ENCODE measurements around the gene OR4Q3. TPM values are rescaled to one million over a fixed set of nuclear protein-coding genes. Genes with fewer than 3 reads are reported as not detected.
"Not testable (repeated sequence)": the region's sequence is repeated elsewhere in the genome, so short reads cannot be mapped to it uniquely, and the experiment has no call there.

The OR4Q3 gene
- total RNA-seq, 1 experiment from 2014 or later = not detected

GRCh38 chr14:19773204-19773603 lies 29.8 kb downstream of the OR4Q3 start, which contains the start of gene OR4M1:
TSS of gene OR4M1 (plus strand) at chr14:19773504. CDS start at chr14:19780323, 6,819 bp downstream.
- not testable (repeated sequence) for H3K9ac ChIP-seq (ENCODE audit: low read length); H3K27me3 ChIP-seq (ENCODE audit: low read length); H3K36me3 ChIP-seq (ENCODE audit: insufficient read depth, low read length); H3K27ac ChIP-seq (ENCODE audit: low read length); H3K4me3 ChIP-seq (ENCODE audit: low read length); H4K20me1 ChIP-seq (ENCODE audit: insufficient read depth, low read depth, low read length); DNase-seq; H3K79me2 ChIP-seq (ENCODE audit: low read length); H3K4me2 ChIP-seq (ENCODE audit: low read depth, low read length, poor library complexity, severe bottlenecking); H2AFZ ChIP-seq (ENCODE audit: low read length); H3K4me1 ChIP-seq (ENCODE audit: low read length); H3K9me2 ChIP-seq (replicated peaks; ENCODE audit: insufficient read depth, low read length)
- H3K9me3 ChIP-seq (ENCODE audit: low read length) = peaks cover 58% of the 10 kb centered on the region

GRCh38 chr14:19775587-19775986 lies 32.2 kb downstream of the OR4Q3 start:
- H3K27me3 ChIP-seq (ENCODE audit: low read length) = no peaks in the 10 kb centered on the region
- H3K36me3 ChIP-seq (ENCODE audit: insufficient read depth, low read length) = no peaks in the 10 kb centered on the region
- DNase-seq = no peak
- H3K4me2 ChIP-seq (ENCODE audit: low read depth, low read length, poor library complexity, severe bottlenecking) = no peak overlapping the region
- no peaks in the 10 kb centered on the region for H3K79me2 ChIP-seq (ENCODE audit: low read length)
- peaks cover 63% of the 10 kb centered on the region for H3K9me3 ChIP-seq (ENCODE audit: low read length)
- no peak overlapping the region for H3K27ac ChIP-seq (ENCODE audit: low read length)
- no peaks in the 10 kb centered on the region for H3K4me1 ChIP-seq (ENCODE audit: low read length)
- no peak overlapping the region for H3K4me3 ChIP-seq (ENCODE audit: low read length)
- no peaks in the 10 kb centered on the region for H4K20me1 ChIP-seq (ENCODE audit: insufficient read depth, low read depth, low read length)
- no peak overlapping the region for H2AFZ ChIP-seq (ENCODE audit: low read length)
- H3K9ac ChIP-seq (ENCODE audit: low read length) = no peak overlapping the region
- no peaks in the 10 kb centered on the region for H3K9me2 ChIP-seq (replicated peaks; ENCODE audit: insufficient read depth, low read length)

GRCh38 chr14:19785848-19786247 lies 42.5 kb downstream of the OR4Q3 start:
- not testable (repeated sequence) for H3K36me3 ChIP-seq (ENCODE audit: insufficient read depth, low read length); H3K9me2 ChIP-seq (replicated peaks; ENCODE audit: insufficient read depth, low read length); H3K27ac ChIP-seq (ENCODE audit: low read length); H2AFZ ChIP-seq (ENCODE audit: low read length); H3K9ac ChIP-seq (ENCODE audit: low read length); H3K4me1 ChIP-seq (ENCODE audit: low read length); H3K4me3 ChIP-seq (ENCODE audit: low read length); H3K4me2 ChIP-seq (ENCODE audit: low read depth, low read length, poor library complexity, severe bottlenecking); H4K20me1 ChIP-seq (ENCODE audit: insufficient read depth, low read depth, low read length); H3K27me3 ChIP-seq (ENCODE audit: low read length); DNase-seq; H3K79me2 ChIP-seq (ENCODE audit: low read length)
- H3K9me3 ChIP-seq (ENCODE audit: low read length) = peaks cover 66% of the 10 kb centered on the region

- H3K4me1 ChIP-seq (ENCODE audit: low read length); H3K36me3 ChIP-seq (ENCODE audit: insufficient read depth, low read length); H3K9me2 ChIP-seq (replicated peaks; ENCODE audit: insufficient read depth, low read length); H3K27me3 ChIP-seq (ENCODE audit: low read length); H3K4me2 ChIP-seq (ENCODE audit: low read depth, low read length, poor library complexity, severe bottlenecking); H2AFZ ChIP-seq (ENCODE audit: low read length); H3K27ac ChIP-seq (ENCODE audit: low read length); H3K4me3 ChIP-seq (ENCODE audit: low read length); H4K20me1 ChIP-seq (ENCODE audit: insufficient read depth, low read depth, low read length); DNase-seq; H3K9ac ChIP-seq (ENCODE audit: low read length); H3K79me2 ChIP-seq (ENCODE audit: low read length): not testable (repeated sequence)
- H3K9me3 ChIP-seq (ENCODE audit: low read length) = peaks cover 58% of the 10 kb centered on the region
Observed at GRCh38 chr14:19787318-19787717, 43.9 kb downstream of the OR4Q3 start.

GRCh38 chr14:19788150-19788549 lies 44.8 kb downstream of the OR4Q3 start:
- H3K79me2 ChIP-seq (ENCODE audit: low read length); DNase-seq; H3K9me2 ChIP-seq (replicated peaks; ENCODE audit: insufficient read depth, low read length); H3K27me3 ChIP-seq (ENCODE audit: low read length); H4K20me1 ChIP-seq (ENCODE audit: insufficient read depth, low read depth, low read length); H3K4me1 ChIP-seq (ENCODE audit: low read length); H3K9ac ChIP-seq (ENCODE audit: low read length); H3K4me2 ChIP-seq (ENCODE audit: low read depth, low read length, poor library complexity, severe bottlenecking); H3K4me3 ChIP-seq (ENCODE audit: low read length); H3K27ac ChIP-seq (ENCODE audit: low read length); H2AFZ ChIP-seq (ENCODE audit: low read length); H3K36me3 ChIP-seq (ENCODE audit: insufficient read depth, low read length): not testable (repeated sequence)
- peaks cover 58% of the 10 kb centered on the region for H3K9me3 ChIP-seq (ENCODE audit: low read length)

GRCh38 chr14:19796520-19797108 lies 53.2 kb downstream of the OR4Q3 start:
- not testable (repeated sequence) for H3K79me2 ChIP-seq (ENCODE audit: low read length); H3K27me3 ChIP-seq (ENCODE audit: low read length); H3K4me3 ChIP-seq (ENCODE audit: low read length); H3K9ac ChIP-seq (ENCODE audit: low read length); H3K36me3 ChIP-seq (ENCODE audit: insufficient read depth, low read length); H4K20me1 ChIP-seq (ENCODE audit: insufficient read depth, low read depth, low read length); H3K9me2 ChIP-seq (replicated peaks; ENCODE audit: insufficient read depth, low read length); DNase-seq; H3K4me2 ChIP-seq (ENCODE audit: low read depth, low read length, poor library complexity, severe bottlenecking); H3K4me1 ChIP-seq (ENCODE audit: low read length); H2AFZ ChIP-seq (ENCODE audit: low read length); H3K27ac ChIP-seq (ENCODE audit: low read length)
- peaks cover 41% of the 10 kb centered on the region for H3K9me3 ChIP-seq (ENCODE audit: low read length)

Small RNA genes within 50 kb of the gene (small RNA-seq; reads per million reads assigned to genes)
- not detected for gene AL512310.1

Other genes starting within 250 kb of the OR4Q3 start
- gene OR11H2, start 29.7 kb upstream of the OR4Q3 start, total RNA-seq (2014; rRNA removed; shearing (Covaris generic); ENCODE audit: low replicate concordance) = not detected in 2 replicates
- not detected in 2 replicates for gene OR4M1, start 29.9 kb downstream of the OR4Q3 start, total RNA-seq (2014; rRNA removed; shearing (Covaris generic); ENCODE audit: low replicate concordance)
- not detected in 2 replicates for gene OR4N2, start 60.2 kb downstream of the OR4Q3 start, total RNA-seq (2014; rRNA removed; shearing (Covaris generic); ENCODE audit: low replicate concordance)
- gene OR4K2, start 131.6 kb downstream of the OR4Q3 start, total RNA-seq (2014; rRNA removed; shearing (Covaris generic); ENCODE audit: low replicate concordance) = not detected in 2 replicates
- not detected in 2 replicates for gene OR4K5, start 177.0 kb downstream of the OR4Q3 start, total RNA-seq (2014; rRNA removed; shearing (Covaris generic); ENCODE audit: low replicate concordance)
- gene OR4K1, start 187.3 kb downstream of the OR4Q3 start, total RNA-seq (2014; rRNA removed; shearing (Covaris generic); ENCODE audit: low replicate concordance) = not detected in 2 replicates
- gene OR4K15, start 232.0 kb downstream of the OR4Q3 start, total RNA-seq (2014; rRNA removed; shearing (Covaris generic); ENCODE audit: low replicate concordance) = not detected in 2 replicates

Data from Karpas-422 (cell line).